SK-N-SH treated with all-trans-retinoic acid at 6 μM for 48 hours (cell line): ENCODE measurements around the gene TLR2.

ENCODE experiments used
- ARNTL ChIP-seq: fragments of 450-650 bp; formaldehyde crosslinking; IDR thresholded peaks from 2 replicates; pipeline ENCODE4 v1.5.0; 2020; ENCODE audit warnings: low read depth, mild to moderate bottlenecking, moderate library complexity, borderline replicate concordance
- TOX ChIP-seq: fragments of 250-450 bp; sonication (Bioruptor Pico); IDR thresholded peaks from 2 replicates; pipeline ENCODE4 v1.8.0; 2021; ENCODE audit warnings: mild to moderate bottlenecking, moderate library complexity, borderline replicate concordance
- ZFP30 ChIP-seq: fragments of 450-650 bp; formaldehyde crosslinking; IDR thresholded peaks from 2 replicates; pipeline ENCODE4 v1.5.0; 2022; ENCODE audit warnings: mild to moderate bottlenecking, moderate library complexity
- ZNF565 ChIP-seq: fragments of 450-650 bp; formaldehyde crosslinking; conservative IDR thresholded peaks from 2 replicates; pipeline ENCODE4 v1.5.0; 2020; ENCODE audit warnings: low read depth, mild to moderate bottlenecking, moderate library complexity
- TF ChIP-seq, protein P1 (sequence below): fragments of 250-450 bp; sonication (Bioruptor Pico); IDR thresholded peaks from 2 replicates; pipeline ENCODE4 v1.5.1; 2020; ENCODE audit warnings: low read depth, mild to moderate bottlenecking, moderate library complexity
- TF ChIP-seq, protein P2 (sequence below): fragments of 250-450 bp; sonication (Bioruptor Pico); IDR thresholded peaks from 2 replicates; pipeline ENCODE4 v1.8.0; 2020; ENCODE audit warnings: mild to moderate bottlenecking, moderate library complexity, borderline replicate concordance

DNA sequence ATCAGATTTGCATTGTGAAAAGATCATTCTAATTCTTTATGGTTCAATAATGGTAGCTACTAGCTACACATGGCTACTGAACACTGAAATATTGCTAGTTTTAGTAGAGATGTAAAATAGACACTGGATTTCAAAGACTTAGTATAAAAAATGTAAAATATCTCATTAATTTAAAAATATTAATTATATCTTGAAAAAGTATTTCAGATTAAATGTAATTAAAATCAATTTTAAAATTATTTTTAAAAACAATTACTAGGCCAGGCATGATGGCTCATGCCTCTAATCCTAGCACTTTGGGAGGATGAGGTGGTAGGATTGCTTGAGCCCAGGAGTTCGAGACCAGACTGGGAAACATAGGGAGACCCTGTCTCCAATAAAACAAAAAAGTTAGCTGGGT, 20.4 kb upstream of the TLR2 start:
- TF ChIP-seq, protein P1, sequence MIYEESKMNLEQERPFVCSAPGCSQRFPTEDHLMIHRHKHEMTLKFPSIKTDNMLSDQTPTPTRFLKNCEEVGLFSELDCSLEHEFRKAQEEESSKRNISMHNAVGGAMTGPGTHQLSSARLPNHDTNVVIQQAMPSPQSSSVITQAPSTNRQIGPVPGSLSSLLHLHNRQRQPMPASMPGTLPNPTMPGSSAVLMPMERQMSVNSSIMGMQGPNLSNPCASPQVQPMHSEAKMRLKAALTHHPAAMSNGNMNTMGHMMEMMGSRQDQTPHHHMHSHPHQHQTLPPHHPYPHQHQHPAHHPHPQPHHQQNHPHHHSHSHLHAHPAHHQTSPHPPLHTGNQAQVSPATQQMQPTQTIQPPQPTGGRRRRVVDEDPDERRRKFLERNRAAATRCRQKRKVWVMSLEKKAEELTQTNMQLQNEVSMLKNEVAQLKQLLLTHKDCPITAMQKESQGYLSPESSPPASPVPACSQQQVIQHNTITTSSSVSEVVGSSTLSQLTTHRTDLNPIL, result no peak
- TF ChIP-seq ARNTL (CRISPR knock-in tag), result no peak
- no peak for TF ChIP-seq ZFP30 (CRISPR knock-in tag)
- TF ChIP-seq, protein P2, sequence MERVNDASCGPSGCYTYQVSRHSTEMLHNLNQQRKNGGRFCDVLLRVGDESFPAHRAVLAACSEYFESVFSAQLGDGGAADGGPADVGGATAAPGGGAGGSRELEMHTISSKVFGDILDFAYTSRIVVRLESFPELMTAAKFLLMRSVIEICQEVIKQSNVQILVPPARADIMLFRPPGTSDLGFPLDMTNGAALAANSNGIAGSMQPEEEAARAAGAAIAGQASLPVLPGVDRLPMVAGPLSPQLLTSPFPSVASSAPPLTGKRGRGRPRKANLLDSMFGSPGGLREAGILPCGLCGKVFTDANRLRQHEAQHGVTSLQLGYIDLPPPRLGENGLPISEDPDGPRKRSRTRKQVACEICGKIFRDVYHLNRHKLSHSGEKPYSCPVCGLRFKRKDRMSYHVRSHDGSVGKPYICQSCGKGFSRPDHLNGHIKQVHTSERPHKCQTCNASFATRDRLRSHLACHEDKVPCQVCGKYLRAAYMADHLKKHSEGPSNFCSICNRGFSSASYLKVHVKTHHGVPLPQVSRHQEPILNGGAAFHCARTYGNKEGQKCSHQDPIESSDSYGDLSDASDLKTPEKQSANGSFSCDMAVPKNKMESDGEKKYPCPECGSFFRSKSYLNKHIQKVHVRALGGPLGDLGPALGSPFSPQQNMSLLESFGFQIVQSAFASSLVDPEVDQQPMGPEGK (CRISPR knock-in tag), result no peak
- TF ChIP-seq ZNF565 (CRISPR knock-in tag), result no peak
- TF ChIP-seq TOX (CRISPR knock-in tag), result no peak
